WTC11 (cell line): ENCODE data around the gene TMEM121.

ENCODE experiments used
- ATF1 ChIP-seq: sonication (generic); formaldehyde crosslinking; IDR thresholded peaks from 2 replicates; pipeline ENCODE4 v1.8.1; 2023; ENCODE audit warnings: mild to moderate bottlenecking, moderate library complexity, missing genetic modification reagents
- ELF4 ChIP-seq: sonication (generic); formaldehyde crosslinking; IDR thresholded peaks from 2 replicates; pipeline ENCODE4 v1.8.1; 2022; ENCODE audit warnings: low read depth, mild to moderate bottlenecking, moderate library complexity, missing genetic modification reagents
- ESRRA ChIP-seq: sonication (generic); formaldehyde crosslinking; IDR thresholded peaks from 2 replicates; pipeline ENCODE4 v1.8.1; 2022; ENCODE audit warnings: mild to moderate bottlenecking, missing genetic modification reagents, borderline replicate concordance
- FOXP4 ChIP-seq: sonication (generic); formaldehyde crosslinking; IDR thresholded peaks from 2 replicates; pipeline ENCODE4 v1.8.0; 2022; ENCODE audit warnings: mild to moderate bottlenecking, missing genetic modification reagents
- GABPB1 ChIP-seq: sonication (generic); formaldehyde crosslinking; IDR thresholded peaks from 2 replicates; pipeline ENCODE4 v1.8.1; 2023; ENCODE audit warnings: mild to moderate bottlenecking, missing genetic modification reagents
- NR1H2 ChIP-seq: sonication (generic); formaldehyde crosslinking; IDR thresholded peaks from 2 replicates; pipeline ENCODE4 v1.9.0; 2021; ENCODE audit warnings: mild to moderate bottlenecking, moderate library complexity, missing genetic modification reagents
- NR3C1 ChIP-seq: sonication (generic); formaldehyde crosslinking; conservative IDR thresholded peaks from 2 replicates; pipeline ENCODE4 v1.8.1; 2023; ENCODE audit warnings: low read depth, mild to moderate bottlenecking, missing genetic modification reagents
- PRRX2 ChIP-seq: fragments of 250-450 bp; sonication (Bioruptor Pico); IDR thresholded peaks from 2 replicates; pipeline ENCODE4 v1.8.0; 2021; ENCODE audit warnings: mild to moderate bottlenecking
- SP1 ChIP-seq: sonication (generic); formaldehyde crosslinking; conservative IDR thresholded peaks from 2 replicates; pipeline ENCODE4 v1.8.1; 2022; ENCODE audit warnings: missing genetic modification reagents
- USF2 ChIP-seq: sonication (generic); formaldehyde crosslinking; IDR thresholded peaks from 2 replicates; pipeline ENCODE4 v1.8.1; 2023; ENCODE audit warnings: mild to moderate bottlenecking, missing genetic modification reagents, moderate library complexity
- ZBTB21 ChIP-seq: sonication (generic); formaldehyde crosslinking; IDR thresholded peaks from 2 replicates; pipeline ENCODE4 v1.8.1; 2023; ENCODE audit warnings: mild to moderate bottlenecking, missing genetic modification reagents, borderline replicate concordance
- ZNF121 ChIP-seq: sonication (generic); formaldehyde crosslinking; IDR thresholded peaks from 2 replicates; pipeline ENCODE4 v1.8.0; 2023; ENCODE audit warnings: missing genetic modification reagents
- TF ChIP-seq, protein P1 (sequence below): fragments of 200-600 bp; IDR thresholded peaks from 2 replicates; pipeline ENCODE4 v1.8.0; 2022; ENCODE audit warnings: antibody characterized with exemption

DNA sequence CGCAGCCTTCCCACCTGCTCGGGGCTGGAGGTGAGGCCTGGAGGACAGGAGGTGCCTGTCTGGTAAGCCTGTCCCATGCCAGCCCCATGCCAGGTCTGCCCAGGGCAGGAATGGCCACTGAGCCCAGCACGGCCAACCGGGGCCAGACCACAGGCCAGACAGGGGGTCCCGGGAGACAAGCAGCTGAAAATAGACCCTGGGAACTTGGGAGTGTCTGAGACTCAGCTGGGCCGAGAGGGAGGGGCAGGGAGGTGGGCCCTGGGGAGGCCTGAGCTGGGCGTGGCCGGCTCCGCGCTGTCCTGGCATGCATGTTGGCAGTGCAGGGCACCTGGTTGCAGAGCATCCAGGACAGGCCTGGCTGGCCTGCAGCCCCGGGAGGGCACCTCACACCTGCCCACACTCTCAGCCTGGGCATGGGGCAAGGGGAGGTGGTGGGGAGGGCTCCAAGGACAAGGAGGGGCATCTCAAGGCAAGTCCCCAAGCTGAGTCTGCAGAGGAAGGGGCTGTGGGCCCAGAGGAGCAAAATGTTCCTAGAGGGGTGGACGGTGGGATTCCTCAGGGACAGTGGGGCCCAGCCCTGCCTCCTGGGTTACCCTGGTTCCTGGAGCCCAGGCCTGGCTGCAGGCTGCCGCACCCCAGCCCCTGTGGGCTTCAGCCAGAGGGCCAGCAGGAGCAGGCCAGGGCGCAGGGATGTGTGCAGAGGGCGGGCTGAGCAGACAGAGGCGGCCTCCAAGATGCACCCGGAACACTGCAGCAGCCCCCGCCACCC, 42.9 kb upstream of the TMEM121 start:
- TF ChIP-seq, protein P1, sequence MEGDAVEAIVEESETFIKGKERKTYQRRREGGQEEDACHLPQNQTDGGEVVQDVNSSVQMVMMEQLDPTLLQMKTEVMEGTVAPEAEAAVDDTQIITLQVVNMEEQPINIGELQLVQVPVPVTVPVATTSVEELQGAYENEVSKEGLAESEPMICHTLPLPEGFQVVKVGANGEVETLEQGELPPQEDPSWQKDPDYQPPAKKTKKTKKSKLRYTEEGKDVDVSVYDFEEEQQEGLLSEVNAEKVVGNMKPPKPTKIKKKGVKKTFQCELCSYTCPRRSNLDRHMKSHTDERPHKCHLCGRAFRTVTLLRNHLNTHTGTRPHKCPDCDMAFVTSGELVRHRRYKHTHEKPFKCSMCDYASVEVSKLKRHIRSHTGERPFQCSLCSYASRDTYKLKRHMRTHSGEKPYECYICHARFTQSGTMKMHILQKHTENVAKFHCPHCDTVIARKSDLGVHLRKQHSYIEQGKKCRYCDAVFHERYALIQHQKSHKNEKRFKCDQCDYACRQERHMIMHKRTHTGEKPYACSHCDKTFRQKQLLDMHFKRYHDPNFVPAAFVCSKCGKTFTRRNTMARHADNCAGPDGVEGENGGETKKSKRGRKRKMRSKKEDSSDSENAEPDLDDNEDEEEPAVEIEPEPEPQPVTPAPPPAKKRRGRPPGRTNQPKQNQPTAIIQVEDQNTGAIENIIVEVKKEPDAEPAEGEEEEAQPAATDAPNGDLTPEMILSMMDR: no peak
- TF ChIP-seq USF2: no peak
- TF ChIP-seq SP1 (CRISPR knock-in tag): no peak
- TF ChIP-seq ZNF121 (CRISPR knock-in tag): no peak
- TF ChIP-seq GABPB1 (CRISPR knock-in tag): no peak
- no peak for TF ChIP-seq FOXP4 (CRISPR knock-in tag)
- no peak for TF ChIP-seq NR1H2 (CRISPR knock-in tag)
- no peak for TF ChIP-seq ELF4 (CRISPR knock-in tag)
- TF ChIP-seq ZBTB21: no peak
- TF ChIP-seq NR3C1: no peak
- TF ChIP-seq ESRRA: no peak
- TF ChIP-seq ATF1 (CRISPR knock-in tag): no peak
- TF ChIP-seq PRRX2 (CRISPR knock-in tag): no peak
